ENCODE results near the gene IQSEC3.

Gene IQSEC3

GRCh38 chr12:84056-84455, 17.5 kb downstream of the IQSEC3 start:
- DNase-seq = no peak

- DNase-seq = no peak
Measured at GRCh38 chr12:85191-85666, 18.7 kb downstream of the IQSEC3 start.

- no peak for DNase-seq
Measured at GRCh38 chr12:87315-87714, 20.7 kb downstream of the IQSEC3 start.

GRCh38 chr12:87856-88255, 21.3 kb downstream of the IQSEC3 start:
- no peak for DNase-seq

GRCh38 chr12:89653-90052, 23.1 kb downstream of the IQSEC3 start:
- DNase-seq = no peak

GRCh38 chr12:91213-91612, 24.6 kb downstream of the IQSEC3 start:
- no peak for DNase-seq

- DNase-seq = no peak
Measured at GRCh38 chr12:93266-94005, 26.9 kb downstream of the IQSEC3 start.

- no peak for DNase-seq
Measured at GRCh38 chr12:96543-96942, 30.0 kb downstream of the IQSEC3 start.

GRCh38 chr12:98924-99352, 32.4 kb downstream of the IQSEC3 start:
- DNase-seq = no peak

GRCh38 chr12:99605-100004, 33.0 kb downstream of the IQSEC3 start:
- no peak for DNase-seq

GRCh38 chr12:101969-102878, 35.7 kb downstream of the IQSEC3 start:
- no peak for DNase-seq

- DNase-seq = no peak
Measured at GRCh38 chr12:102879-103168, 36.3 kb downstream of the IQSEC3 start.

- no peak for DNase-seq
Measured at GRCh38 chr12:103169-103981, 36.8 kb downstream of the IQSEC3 start.

- no peak for DNase-seq
Measured at GRCh38 chr12:104551-105081, 38.0 kb downstream of the IQSEC3 start.

- DNase-seq = no peak
Measured at GRCh38 chr12:105696-106095, 39.1 kb downstream of the IQSEC3 start.

- no peak for DNase-seq
Measured at GRCh38 chr12:106118-106591, 39.6 kb downstream of the IQSEC3 start.

- DNase-seq = no peak
Measured at GRCh38 chr12:108594-108993, 42.0 kb downstream of the IQSEC3 start.

GRCh38 chr12:109446-109845, 42.9 kb downstream of the IQSEC3 start:
- no peak for DNase-seq

GRCh38 chr12:109872-110271, 43.3 kb downstream of the IQSEC3 start:
- no peak for DNase-seq

- DNase-seq = no peak
Measured at GRCh38 chr12:111699-112493, 45.3 kb downstream of the IQSEC3 start.

- DNase-seq = no peak
Measured at GRCh38 chr12:113347-113746, 46.8 kb downstream of the IQSEC3 start.

GRCh38 chr12:114626-115211, 48.2 kb downstream of the IQSEC3 start:
- no peak for DNase-seq

All from activated naive CD4-positive, alpha-beta T cell treated with Interleukin-2 at 50 U/mL for 16 hours (primary cell).